GM12878 (cell line): ENCODE data around the gene TMEM120B. TPM values are rescaled to one million over a fixed set of nuclear protein-coding genes. Genes with fewer than 3 reads are reported as not detected.
"Not testable (repeated sequence)": the region's sequence is repeated elsewhere in the genome, so short reads cannot be mapped to it uniquely, and the experiment has no call there.

ENCODE experiments used
- ATAC-seq: fragments of 200-7000 bp; cut with Tn5 transposase; 3 replicates; pipeline ENCODE4 v1.9.1; 2020; ENCODE audit warnings: mild to moderate bottlenecking, moderate library complexity
- BruUV-seq: library from RNA; stranded (reverse); fragments of 400-500 nt; replicated peaks from 2 replicates; lab custom pipeline; 2021; lab: Mats Ljungman, UMichigan
- CTCF ChIA-PET: fragments of 300-600 bp; sonication (Branson Sonifier 250); formaldehyde crosslinking; extraction: SDS; loops from one replicate; lab custom pipeline; 2021; ENCODE audit warnings: inconsistent platforms; lab: Yijun Ruan, JAX
- POLR2A ChIA-PET: fragments of 350-600 bp; formaldehyde crosslinking; extraction: SDS; loops from one replicate; lab custom pipeline; 2021; ENCODE audit warnings: inconsistent platforms; lab: Charles Lee
- RAD21 ChIA-PET: fragments of 300-600 bp; sonication (Branson Sonifier 250); formaldehyde crosslinking; loops from one replicate; lab custom pipeline; 2023; ENCODE audit warnings: antibody characterized with exemption; ENCODE audit not compliant: unreplicated experiment; lab: Charles Lee
- SMC1A ChIA-PET: fragments of 300-600 bp; sonication (Branson Sonifier 250); formaldehyde crosslinking; loops from one replicate; lab custom pipeline; 2023; ENCODE audit not compliant: unreplicated experiment, uncharacterized antibody; lab: Charles Lee
- DNase-seq: peaks from one replicate; pipeline ENCODE4 v3.0.0-alpha.2; 2011; ENCODE audit warnings: low read depth, low spot score
- FAIRE-seq: peaks from 3 replicates; lab custom pipeline; 2011; peaks lifted over from hg19 to GRCh38; lab: Jason Lieb, UNC
- H2AFZ ChIP-seq: 2 replicates; pipeline ENCODE4 v1.6.0; 2011; ENCODE audit warnings: low read depth, low read length, control low read depth; ENCODE audit not compliant: control insufficient read depth
- H3K27ac ChIP-seq: 2 replicates; pipeline ENCODE4 v1.5.1; 2011; ENCODE audit warnings: control low read depth; ENCODE audit not compliant: control insufficient read depth, insufficient read depth
- H3K27me3 ChIP-seq, 2 experiments: replicated peaks in 1 of 2; 2 replicates each; pipeline versions ENCODE4 v1.6.0 to v1.6.1; 2011; ENCODE audit warnings: low read length in 1 of 2; ENCODE audit not compliant: control insufficient read depth in 2 of 2, insufficient read depth in 2 of 2
- H3K36me3 ChIP-seq, 2 experiments: 2 replicates each; pipeline ENCODE4 v1.5.1; 2011; ENCODE audit warnings: low read length in 1 of 2; ENCODE audit not compliant: control insufficient read depth in 2 of 2, insufficient read depth in 2 of 2
- H3K4me1 ChIP-seq: 2 replicates; pipeline ENCODE4 v1.6.1; 2011; ENCODE audit warnings: mild to moderate bottlenecking, low read length, moderate library complexity, mixed read lengths; ENCODE audit not compliant: control insufficient read depth, insufficient read depth
- H3K4me2 ChIP-seq: 2 replicates; pipeline ENCODE4 v1.6.0; 2011; ENCODE audit warnings: control low read depth; ENCODE audit not compliant: control insufficient read depth, insufficient read depth
- H3K4me3 ChIP-seq: fragments of 200-600 bp; sonication (generic); 2 replicates; pipeline ENCODE4 v1.5.1; 2016
- H3K79me2 ChIP-seq: 2 replicates; pipeline ENCODE4 v1.6.0; 2011; ENCODE audit warnings: low read length; ENCODE audit not compliant: control insufficient read depth, insufficient read depth
- H3K9ac ChIP-seq: 2 replicates; pipeline ENCODE4 v1.8.0; 2011; ENCODE audit warnings: low read length, control low read depth, mixed read lengths; ENCODE audit not compliant: control insufficient read depth, insufficient read depth
- H3K9me3 ChIP-seq: replicated peaks from 3 replicates; pipeline ENCODE4 v1.5.1; 2011; ENCODE audit warnings: mild to moderate bottlenecking, low read length; ENCODE audit not compliant: control insufficient read depth, insufficient read depth
- H4K20me1 ChIP-seq: 2 replicates; pipeline ENCODE4 v1.6.0; 2011; ENCODE audit not compliant: control insufficient read depth, insufficient read depth
- POLR2AphosphoS5 ChIP-seq: IDR thresholded peaks from 2 replicates; pipeline ENCODE4 v1.6.1; 2011; ENCODE audit warnings: mild to moderate bottlenecking, low read length, inconsistent platforms
- WGBS: methylation state at CpG from one replicate; pipeline ENCODE4 v1.1.6; 2016; ENCODE audit warnings: low lambda C conversion rate; ENCODE audit not compliant: insufficient replicate concordance, insufficient coverage; ENCODE audit errors: missing lambda C conversion rate; 5-methylcytosine and 5-hydroxymethylcytosine counted together
- in situ Hi-C: fragments of 300-500 bp; cut with MboI; formaldehyde crosslinking; loops from 9 replicates; pipeline ENCODE4 v1.14.3; 2018; ENCODE audit warnings: mixed read lengths
- intact Hi-C: fragments of 100-400 bp; cut with micrococcal nuclease; formaldehyde crosslinking; loops from one replicate; pipeline ENCODE4 v1.14.2; 2022; ENCODE audit not compliant: unreplicated experiment
- polyA plus RNA-seq, 11 experiments: library from polyadenylated mRNA; depleted of rRNA in 4 of 11; unstranded in 6 of 11; stranded (reverse) in 5 of 11; fragments of >200 nt; fragmentation: Nextera tagmentation in 4 of 11; fragmentation: Illumina TruSeq in 1 of 11; extraction: Ambion mirVana in 4 of 11; extraction: Trizol in 1 of 11; gene quantifications; 1 replicate in 1 of 11; 2 replicates in 10 of 11; pipeline versions ENCODE4 v1.2.1 to v1.2.3, GENCODE V29; 2011 to 2016; ENCODE audit warnings: inconsistent platforms in 2 of 11, missing spikeins in 2 of 11, low read depth in 1 of 11
- total RNA-seq, 4 experiments: library from RNA; depleted of rRNA in 3 of 4; stranded (reverse); fragments of >200 nt in 3 of 4; fragmentation: Illumina TruSeq in 1 of 4; extraction: Trizol in 1 of 4; gene quantifications; 2 replicates each; pipeline versions ENCODE4 v1.2.1 to v1.2.3, GENCODE V29; 2013 to 2021

TMEM120B gene
- total and polyA plus RNA-seq, 10 of the 15 experiments (the other 5 are each of a cell fraction or from before 2014, with no cell fraction given) = 4.0 to 26.2 (median 9.2) TPM

DNA sequence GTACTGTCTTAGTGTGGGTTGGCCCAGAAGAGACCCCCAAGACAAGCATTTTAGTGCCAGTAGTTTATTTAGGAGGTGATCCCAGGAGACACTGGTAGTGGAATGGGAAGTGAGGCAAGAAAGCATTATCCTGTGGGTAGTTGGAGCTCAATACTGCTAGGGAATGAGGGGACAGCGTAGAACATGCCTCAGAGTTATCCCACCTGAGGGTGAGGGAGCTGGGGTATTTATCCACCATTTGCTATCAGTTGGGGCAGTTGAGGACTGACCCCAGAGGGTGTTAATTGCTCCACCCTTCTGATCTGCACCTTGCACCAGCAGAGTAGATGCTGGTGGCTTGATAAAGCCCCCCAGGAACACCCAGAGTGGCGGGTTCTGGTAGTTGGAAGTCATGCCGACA is 43.0 kb downstream of the TMEM120B start:
- WGBS = 100% methylated on average over 3 of the region's 3 CpGs
- ChIA-PET POLR2A (no interaction called here), SMC1A (no interaction called here), CTCF (no interaction called here), RAD21 (no interaction called here)
- H3K79me2 ChIP-seq = no peaks in the 10 kb centered on the region
- intact Hi-C loops = no loop called here
- no peaks in the 10 kb centered on the region for H3K9me3 ChIP-seq
- no peak overlapping the region for H3K27ac ChIP-seq
- peaks cover 0 to 4% of the 10 kb centered on the region in 2 experiments; a peak in 3 of 4 replicates for H3K36me3 ChIP-seq
- H3K4me2 ChIP-seq = no peak overlapping the region
- H3K4me1 ChIP-seq = no peaks in the 10 kb centered on the region
- H2AFZ ChIP-seq = no peak overlapping the region
- no peak overlapping the region for H3K4me3 ChIP-seq
- DNase-seq = no peak
- H3K27me3 ChIP-seq = no peaks in the 10 kb centered on the region
- in situ Hi-C loops = no loop called here
- TF ChIP-seq POLR2AphosphoS5 = no peak
- BruUV-seq = TSS peak; percentile 40
- no peak overlapping the region for H3K9ac ChIP-seq
- H4K20me1 ChIP-seq = no peaks in the 10 kb centered on the region
- FAIRE-seq = no peak
- ATAC-seq = no peak

DNA sequence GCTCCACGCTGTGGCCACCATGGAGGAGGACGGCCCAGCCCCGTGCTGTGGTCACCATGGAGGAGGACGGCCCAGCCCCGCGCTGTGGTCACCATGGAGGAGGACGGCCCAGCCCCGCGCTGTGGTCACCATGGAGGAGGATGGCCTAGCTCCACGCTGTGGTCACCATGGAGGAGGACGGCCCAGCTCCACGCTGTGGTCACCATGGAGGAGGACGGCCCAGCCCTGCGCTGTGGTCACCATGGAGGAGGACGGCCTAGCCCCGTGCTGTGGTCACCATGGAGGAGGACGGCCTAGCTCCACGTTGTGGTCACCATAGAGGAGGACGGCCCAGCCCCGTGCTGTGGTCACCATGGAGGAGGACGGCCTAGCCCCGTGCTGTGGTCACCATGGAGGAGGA is 46.0 kb downstream of the TMEM120B start:
- H3K9me3 ChIP-seq, H3K36me3 ChIP-seq, H3K27ac ChIP-seq, H4K20me1 ChIP-seq, in situ Hi-C loops, FAIRE-seq, H3K27me3 ChIP-seq, H3K4me1 ChIP-seq, H3K79me2 ChIP-seq, DNase-seq, H3K9ac ChIP-seq, ATAC-seq, H3K4me2 ChIP-seq, CTCF ChIA-PET, BruUV-seq, RAD21 ChIA-PET, SMC1A ChIA-PET, intact Hi-C loops, H3K4me3 ChIP-seq, H2AFZ ChIP-seq: not testable (repeated sequence)
- 99% methylated on average over 21 of the region's 22 CpGs for WGBS
- POLR2A ChIA-PET = interaction anchor here (0.6 kb wide), 1 partner anchor 71 kb away, joined by 3 read pairs; no protein-coding TSS in a partner anchor
